Stimulated activated naive CD8-positive, alpha-beta T cell treated with anti-CD3 and anti-CD28 coated beads, Interleukin-15, amount 100 ng/mL, for 72 hours (primary cell): ENCODE results near the gene WDR83.
A peak's percentile ranks its signal among the peaks of the same experiment; 100 is the strongest.
"Not testable (repeated sequence)": the region's sequence is repeated elsewhere in the genome, so short reads cannot be mapped to it uniquely, and the experiment has no call there.

Source experiments
- ATAC-seq: fragments of 150-1000 bp; cut with Tn5 transposase; 2 replicates; pipeline ENCODE4 v1.10.0; 2021; ENCODE audit warnings: mild to moderate bottlenecking, moderate library complexity
- DNase-seq, 2 donors: peaks; one replicate each; pipeline ENCODE4 v3.0.0; 2021 to 2022
- H3K27ac Mint-ChIP-seq, 2 donors: one replicate each; pipeline ENCODE4 v1.8.0; 2022; ENCODE audit warnings: mild to moderate bottlenecking in 2 of 2, mixed read lengths in 2 of 2, moderate library complexity in 2 of 2
- H3K27me3 Mint-ChIP-seq: one replicate; pipeline ENCODE4 v1.8.0; 2022; ENCODE audit warnings: mixed read lengths
- H3K4me1 Mint-ChIP-seq: one replicate; pipeline ENCODE4 v1.8.0; 2022; ENCODE audit warnings: mild to moderate bottlenecking, mixed read lengths
- H3K4me3 Mint-ChIP-seq, 2 donors: one replicate each; pipeline ENCODE4 v1.8.0; 2022; ENCODE audit warnings: mild to moderate bottlenecking in 2 of 2, mixed read lengths in 2 of 2, moderate library complexity in 1 of 2
- H3K9me3 Mint-ChIP-seq, 2 donors: one replicate each; pipeline ENCODE4 v1.8.0; 2022; ENCODE audit warnings: mixed read lengths in 2 of 2

WDR83 gene

GRCh38 chr19:12692960-12693359, 26.4 kb downstream of the WDR83 start:
- peaks cover 11% of the 10 kb centered on the region for H3K4me1 Mint-ChIP-seq
- H3K9me3 Mint-ChIP-seq: no peaks in the 10 kb centered on the region
- H3K27ac Mint-ChIP-seq: no peak overlapping the region
- DNase-seq (no peak), ATAC-seq (no peak)
- H3K27me3 Mint-ChIP-seq: no peaks in the 10 kb centered on the region
- no peak overlapping the region for H3K4me3 Mint-ChIP-seq

- Mint-ChIP-seq H3K4me1 (peaks cover 15% of the 10 kb centered on the region), H3K4me3 (no peak overlapping the region), H3K9me3 (no peaks in the 10 kb centered on the region), H3K27me3 (no peaks in the 10 kb centered on the region), H3K27ac (no peak overlapping the region)
- ATAC-seq (no peak), DNase-seq (no peak)
These were observed 28.0 kb downstream of the WDR83 start for GRCh38 chr19:12694641-12695040.

- Mint-ChIP-seq H3K4me3 (peak overlapping the region in 1 of 2 donors; percentile 18), H3K9me3 (no peaks in the 10 kb centered on the region), H3K4me1 (peaks cover 15% of the 10 kb centered on the region), H3K27me3 (no peaks in the 10 kb centered on the region), H3K27ac (no peak overlapping the region)
- DNase-seq (no peak), ATAC-seq (peak; percentile 32)
These were observed 28.5 kb downstream of the WDR83 start for GRCh38 chr19:12695096-12695495.

GRCh38 chr19:12695514-12695913, 28.9 kb downstream of the WDR83 start:
- Mint-ChIP-seq H3K4me3 (peak overlapping the region; percentile 81 to 88), H3K9me3 (no peaks in the 10 kb centered on the region), H3K27ac (no peak overlapping the region), H3K27me3 (no peaks in the 10 kb centered on the region), H3K4me1 (peaks cover 15% of the 10 kb centered on the region)
- no peak for DNase-seq
- ATAC-seq: no peak

GRCh38 chr19:12695997-12696365, 29.4 kb downstream of the WDR83 start:
- DNase-seq (no peak), ATAC-seq (peak; percentile 42)
- no peaks in the 10 kb centered on the region for H3K9me3 Mint-ChIP-seq
- no peaks in the 10 kb centered on the region for H3K27me3 Mint-ChIP-seq
- H3K27ac Mint-ChIP-seq: peak overlapping the region in 1 of 2 donors; percentile 74
- peaks cover 15% of the 10 kb centered on the region for H3K4me1 Mint-ChIP-seq
- peak overlapping the region; percentile 81 to 88 for H3K4me3 Mint-ChIP-seq

GRCh38 chr19:12696366-12697335, 30.0 kb downstream of the WDR83 start, which contains the start of gene FBXW9:
TSS of gene FBXW9 (minus strand) at chr19:12696631. CDS start at chr19:12696581, 50 bp downstream.
- H3K4me3 Mint-ChIP-seq: peak within 1 kb of the TSS; percentile 81 to 88
- H3K9me3 Mint-ChIP-seq: no peaks in the 10 kb centered on the region
- ATAC-seq: peak; percentile 96
- peaks cover 15% of the 10 kb centered on the region for H3K4me1 Mint-ChIP-seq
- DNase-seq: peak; percentile 94 to 96
- H3K27me3 Mint-ChIP-seq: no peaks in the 10 kb centered on the region
- H3K27ac Mint-ChIP-seq: peak within 1 kb of the TSS; percentile 74 to 93

- ATAC-seq, H3K27me3 Mint-ChIP-seq, DNase-seq, H3K9me3 Mint-ChIP-seq, H3K27ac Mint-ChIP-seq: not testable (repeated sequence)
- H3K4me1 Mint-ChIP-seq: peaks cover 15% of the 10 kb centered on the region
- peak overlapping the region; percentile 81 to 88 for H3K4me3 Mint-ChIP-seq
These were observed 30.8 kb downstream of the WDR83 start for GRCh38 chr19:12697425-12697824.

GRCh38 chr19:12698138-12698537, 31.5 kb downstream of the WDR83 start:
- Mint-ChIP-seq H3K27ac (no peak overlapping the region), H3K4me1 (peaks cover 19% of the 10 kb centered on the region), H3K4me3 (peak overlapping the region; percentile 19 to 54), H3K9me3 (no peaks in the 10 kb centered on the region), H3K27me3 (no peaks in the 10 kb centered on the region)
- DNase-seq (no peak), ATAC-seq (no peak)

GRCh38 chr19:12701596-12702282, 35.1 kb downstream of the WDR83 start:
- H3K27ac Mint-ChIP-seq: no peak overlapping the region
- DNase-seq: no peak
- no peak for ATAC-seq
- H3K27me3 Mint-ChIP-seq: no peaks in the 10 kb centered on the region
- no peak overlapping the region for H3K4me3 Mint-ChIP-seq
- peaks cover 13% of the 10 kb centered on the region for H3K4me1 Mint-ChIP-seq
- no peaks in the 10 kb centered on the region for H3K9me3 Mint-ChIP-seq

- Mint-ChIP-seq H3K27me3 (no peaks in the 10 kb centered on the region), H3K27ac (no peak overlapping the region), H3K4me1 (peaks cover 10% of the 10 kb centered on the region), H3K4me3 (peak overlapping the region in 1 of 2 donors; percentile 14), H3K9me3 (no peaks in the 10 kb centered on the region)
- peak in 1 of 2 donors; percentile 31 for DNase-seq
- peak; percentile 67 for ATAC-seq
These were observed 36.4 kb downstream of the WDR83 start for GRCh38 chr19:12703046-12703445.

- Mint-ChIP-seq H3K27ac (peak overlapping the region in 1 of 2 donors; percentile 19), H3K27me3 (no peaks in the 10 kb centered on the region), H3K9me3 (no peaks in the 10 kb centered on the region), H3K4me3 (no peak overlapping the region), H3K4me1 (peaks cover 7% of the 10 kb centered on the region)
- DNase-seq (no peak), ATAC-seq (no peak)
These were observed 38.6 kb downstream of the WDR83 start for GRCh38 chr19:12705169-12705568.

GRCh38 chr19:12705654-12706331, 39.2 kb downstream of the WDR83 start:
- ATAC-seq (no peak), DNase-seq (no peak)
- Mint-ChIP-seq H3K27ac (no peak overlapping the region), H3K9me3 (no peaks in the 10 kb centered on the region), H3K4me1 (peaks cover 7% of the 10 kb centered on the region), H3K4me3 (no peak overlapping the region), H3K27me3 (no peaks in the 10 kb centered on the region)

- ATAC-seq (no peak), DNase-seq (no peak)
- peaks cover 7% of the 10 kb centered on the region for H3K4me1 Mint-ChIP-seq
- no peak overlapping the region for H3K4me3 Mint-ChIP-seq
- H3K27ac Mint-ChIP-seq: no peak overlapping the region
- H3K9me3 Mint-ChIP-seq: no peaks in the 10 kb centered on the region
- H3K27me3 Mint-ChIP-seq: no peaks in the 10 kb centered on the region
These were observed 39.7 kb downstream of the WDR83 start for GRCh38 chr19:12706332-12706718.

- no peak overlapping the region for H3K4me3 Mint-ChIP-seq
- H3K9me3 Mint-ChIP-seq: no peaks in the 10 kb centered on the region
- ATAC-seq (no peak), DNase-seq (no peak)
- H3K27ac Mint-ChIP-seq: peak overlapping the region in 1 of 2 donors; percentile 12
- no peaks in the 10 kb centered on the region for H3K4me1 Mint-ChIP-seq
- H3K27me3 Mint-ChIP-seq: no peaks in the 10 kb centered on the region
These were observed 42.0 kb downstream of the WDR83 start for GRCh38 chr19:12708641-12709040.

GRCh38 chr19:12711187-12711586, 44.6 kb downstream of the WDR83 start:
- no peaks in the 10 kb centered on the region for H3K9me3 Mint-ChIP-seq
- ATAC-seq: no peak
- peak overlapping the region in 1 of 2 donors; percentile 48 for H3K27ac Mint-ChIP-seq

More at GRCh38 chr19:12711187-12711586, 44.6 kb downstream of the WDR83 start:
- Mint-ChIP-seq H3K4me3 (no peak overlapping the region), H3K27me3 (no peaks in the 10 kb centered on the region), H3K4me1 (no peaks in the 10 kb centered on the region)
- DNase-seq: no peak
